Measurements from ENCODE around the gene NEAT1. TPM values are rescaled to one million over a fixed set of nuclear protein-coding genes. Genes with fewer than 3 reads are reported as not detected.
"Not testable (repeated sequence)": the region's sequence is repeated elsewhere in the genome, so short reads cannot be mapped to it uniquely, and the experiment has no call there.

Gene NEAT1
- polyA plus RNA-seq, 3 donors = 98.2 to 228 (median 107) TPM

DNA sequence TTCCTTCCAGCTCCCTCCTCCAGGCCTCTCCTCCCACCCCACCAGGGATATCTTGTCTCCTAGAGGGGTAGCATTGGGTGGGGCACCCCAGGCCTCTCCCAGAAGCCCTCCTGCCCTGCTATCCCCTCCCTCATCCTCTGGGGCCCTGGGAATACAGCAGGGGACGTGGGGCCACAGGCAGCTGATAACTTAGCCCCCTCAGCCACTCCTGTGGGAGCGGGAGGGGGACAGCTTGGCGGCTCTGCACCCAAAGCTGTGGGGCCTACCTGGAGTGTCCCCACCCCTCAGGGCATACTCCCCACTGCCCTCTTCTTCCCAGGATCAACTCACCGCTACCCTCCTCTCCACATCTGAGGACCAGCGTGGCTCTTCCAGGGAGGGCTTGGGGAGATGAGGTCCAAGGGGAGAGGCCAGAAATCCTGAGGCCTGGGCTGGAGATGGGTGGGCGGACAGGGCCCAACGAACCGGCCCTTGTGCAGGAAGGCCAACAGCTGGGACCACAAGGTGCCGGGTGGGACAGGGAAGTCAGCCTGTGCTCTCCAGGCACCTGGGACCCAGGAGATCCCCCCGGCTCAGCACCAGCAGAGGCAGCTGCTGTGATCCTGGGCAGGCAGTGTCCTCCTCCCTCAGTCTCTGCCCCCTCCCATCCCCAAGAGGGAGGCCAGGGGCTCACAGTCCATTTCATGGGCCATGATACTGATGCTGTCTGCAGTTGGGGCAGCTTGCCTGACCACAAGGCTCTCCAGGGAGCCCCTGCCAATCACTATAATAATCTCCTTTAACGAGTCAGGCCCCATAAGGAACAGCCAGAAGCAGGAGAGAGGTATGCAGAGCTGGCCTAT is 23.2 kb downstream of the NEAT1 start:
- DNase-seq (ENCODE audit: low read depth in 3 of 3, low spot score in 2 of 3) = no peak

DNA sequence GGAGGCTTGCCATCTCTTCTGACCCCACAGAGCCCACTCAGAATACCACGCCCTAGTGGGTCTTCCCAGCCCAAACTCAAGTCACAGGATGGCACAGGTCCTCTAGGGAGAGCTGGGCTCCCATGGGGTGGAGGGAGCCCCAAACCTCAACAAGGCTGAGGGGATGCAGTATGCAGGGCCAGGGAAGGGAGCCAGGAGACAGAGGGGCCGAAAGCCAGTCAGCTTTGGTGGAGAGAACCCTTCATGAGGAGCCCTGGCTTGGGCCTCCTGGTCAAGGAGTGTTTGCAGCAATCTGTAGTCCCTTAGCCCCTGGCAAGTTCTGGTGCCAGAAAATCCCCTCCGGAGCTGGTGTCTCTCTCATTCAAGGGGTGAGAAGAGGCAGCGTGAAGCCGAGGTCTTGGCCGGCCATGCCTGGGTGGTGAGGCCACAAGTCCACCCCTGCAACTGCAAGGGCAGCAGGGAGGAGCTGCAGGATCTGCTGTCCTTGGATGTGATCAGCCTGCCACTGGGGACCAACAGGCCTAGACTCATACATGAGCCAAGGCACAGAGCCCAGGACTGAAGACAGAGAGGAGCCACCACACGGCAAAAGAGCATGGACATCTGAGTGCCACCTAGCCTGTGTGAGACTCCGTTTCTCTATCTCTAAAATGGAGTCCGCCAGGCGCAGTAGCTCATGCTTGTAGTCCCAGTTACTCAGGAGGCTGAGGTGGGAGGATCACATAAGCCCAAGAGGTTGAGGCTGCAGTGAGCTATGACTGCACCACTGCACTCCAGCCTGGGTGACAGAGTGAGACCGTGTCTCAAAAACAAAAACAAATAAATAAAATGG is 24.1 kb downstream of the NEAT1 start:
- no peak for DNase-seq (ENCODE audit: low read depth in 3 of 3, low spot score in 2 of 3)

DNA sequence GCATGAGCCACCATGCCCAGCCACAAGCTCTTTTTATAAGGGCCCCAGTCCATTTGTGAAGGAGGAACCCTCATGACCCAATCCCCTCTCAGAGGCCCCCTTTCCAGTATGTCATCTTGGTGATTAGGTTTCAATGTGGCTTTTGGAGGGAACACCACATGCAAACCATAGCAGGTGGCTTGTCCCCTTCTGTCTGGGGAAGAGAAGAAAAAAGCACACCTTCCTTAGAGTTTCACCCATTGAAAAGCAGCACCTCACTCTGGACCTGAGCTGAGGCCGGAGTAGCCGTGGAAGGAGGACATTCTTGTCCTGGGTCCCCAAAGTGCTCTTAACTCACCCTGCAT is 25.4 kb downstream of the NEAT1 start:
- no peak for DNase-seq (ENCODE audit: low read depth in 3 of 3, low spot score in 2 of 3)

DNA sequence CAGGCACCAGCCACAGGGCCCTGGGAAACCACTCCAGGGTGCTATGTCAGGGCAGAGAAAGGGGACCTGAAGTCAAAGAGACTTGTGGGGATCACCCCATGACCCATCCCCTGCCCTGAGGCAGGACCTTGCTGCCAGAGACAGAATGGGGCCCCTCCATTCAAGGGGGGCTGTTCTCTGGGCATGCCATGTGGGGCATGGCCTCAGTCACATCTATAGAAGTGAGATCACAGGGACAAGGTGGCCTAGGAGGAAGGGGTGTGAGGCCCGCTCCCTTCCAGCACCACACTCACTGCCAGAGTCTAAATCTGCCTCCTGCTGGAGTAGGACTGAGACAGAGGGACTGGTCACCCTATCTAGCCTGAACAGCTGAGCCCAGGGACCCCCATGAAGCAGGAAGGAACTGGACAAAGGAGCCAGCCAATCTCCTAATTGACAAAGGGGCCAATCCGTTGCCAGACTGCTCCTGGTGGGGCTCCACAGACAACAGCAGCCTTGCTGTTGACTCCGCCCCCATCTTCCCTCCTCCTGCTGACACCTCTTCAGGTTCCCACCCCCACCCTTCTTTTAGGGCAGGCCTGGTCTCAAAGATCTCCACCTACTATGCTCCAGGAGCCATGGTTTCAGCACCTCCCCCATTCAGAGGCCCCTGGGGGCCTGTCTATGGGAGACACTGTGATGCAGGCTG is 26.0 kb downstream of the NEAT1 start:
- no peak for DNase-seq (ENCODE audit: low read depth in 3 of 3, low spot score in 2 of 3)

DNA sequence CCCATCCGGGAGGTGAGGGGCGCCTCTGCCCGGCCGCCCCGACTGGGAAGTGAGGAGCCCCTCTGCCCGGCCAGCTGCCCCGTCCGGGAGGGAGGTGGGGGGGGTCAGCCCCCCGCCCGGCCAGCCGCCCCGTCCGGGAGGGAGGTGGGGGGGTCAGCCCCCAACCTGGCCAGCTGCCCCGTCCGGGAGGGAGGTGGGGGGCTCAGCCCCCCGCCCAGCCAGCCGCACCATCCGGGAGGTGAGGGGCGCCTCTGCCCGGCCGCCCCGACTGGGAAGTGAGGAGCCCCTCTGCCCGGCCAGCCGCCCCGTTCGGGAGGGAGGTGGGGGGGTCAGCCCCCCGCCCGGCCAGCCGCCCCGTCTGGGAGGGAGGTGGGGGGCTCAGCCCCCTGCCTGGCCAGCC is 28.7 kb downstream of the NEAT1 start:
- DNase-seq (ENCODE audit: low read depth in 3 of 3, low spot score in 2 of 3) = not testable (repeated sequence)

GRCh38 chr11:65452259-65452658 is 29.7 kb downstream of the NEAT1 start:
- DNase-seq (ENCODE audit: low read depth in 3 of 3, low spot score in 2 of 3) = not testable (repeated sequence)

- no peak for DNase-seq (ENCODE audit: low read depth in 3 of 3, low spot score in 2 of 3)
Measured at GRCh38 chr11:65452806-65453490, 30.4 kb downstream of the NEAT1 start.

DNA sequence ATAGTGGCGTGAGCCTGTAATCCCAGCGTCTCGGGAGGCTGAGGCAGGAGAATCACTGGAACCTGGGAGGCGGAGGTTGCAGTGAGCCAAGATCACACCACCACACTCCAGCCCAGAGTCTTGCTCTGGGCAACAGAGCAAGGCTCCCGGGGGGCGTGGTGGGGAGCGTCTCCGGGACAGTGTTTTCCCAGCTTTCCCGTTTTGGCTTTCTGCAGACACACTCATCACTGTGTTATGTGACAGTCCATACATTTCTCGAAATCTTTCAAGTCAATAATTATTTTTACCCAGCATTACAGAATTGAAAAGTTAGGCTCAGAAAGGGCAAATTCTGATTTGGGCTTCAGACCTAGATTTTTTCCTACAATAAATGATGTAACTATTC is 31.7 kb downstream of the NEAT1 start:
- no peak for DNase-seq (ENCODE audit: low read depth in 3 of 3, low spot score in 2 of 3)

DNA sequence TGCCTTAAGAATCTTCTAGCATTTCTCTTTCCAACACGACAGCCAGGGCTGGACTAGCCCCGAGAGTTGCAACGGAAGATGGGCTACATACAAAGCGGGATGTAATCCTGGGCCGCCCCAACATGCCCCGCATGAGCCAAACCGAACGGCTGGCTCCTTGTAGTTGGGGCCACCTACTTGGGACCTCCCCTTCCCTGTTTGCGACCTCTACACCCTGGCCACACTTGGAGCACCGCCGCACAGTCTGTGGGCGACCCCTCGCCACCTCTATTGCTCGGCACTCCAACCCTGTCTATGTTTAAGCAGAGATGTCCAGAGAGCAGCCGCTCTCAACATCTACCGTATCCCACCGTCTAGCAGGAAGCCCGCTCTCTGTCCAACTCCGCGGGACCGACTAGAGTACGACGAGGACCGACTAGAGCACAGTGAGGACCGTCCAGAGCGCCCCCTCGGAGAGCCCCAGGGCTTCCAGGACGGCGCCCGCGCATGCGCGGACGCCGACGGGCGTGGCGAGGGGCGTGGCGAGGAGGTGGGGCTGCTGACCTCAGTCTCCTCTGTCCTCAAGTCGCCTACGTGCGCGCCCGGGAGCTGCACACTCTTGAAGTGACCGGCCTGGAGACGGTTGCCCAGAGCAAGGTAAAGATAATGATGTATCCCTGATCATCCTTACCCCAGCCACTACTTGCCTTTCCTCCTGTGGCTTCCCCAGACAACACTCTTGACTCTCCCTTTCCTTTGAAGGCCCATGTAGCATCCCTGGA is 32.3 kb downstream of the NEAT1 start:
- peak; percentile 69 to 80 (median 75) for DNase-seq (ENCODE audit: low read depth in 3 of 3, low spot score in 2 of 3)

- DNase-seq (ENCODE audit: low read depth in 3 of 3, low spot score in 2 of 3) = no peak
Measured at GRCh38 chr11:65456418-65456817, 33.8 kb downstream of the NEAT1 start.

DNA sequence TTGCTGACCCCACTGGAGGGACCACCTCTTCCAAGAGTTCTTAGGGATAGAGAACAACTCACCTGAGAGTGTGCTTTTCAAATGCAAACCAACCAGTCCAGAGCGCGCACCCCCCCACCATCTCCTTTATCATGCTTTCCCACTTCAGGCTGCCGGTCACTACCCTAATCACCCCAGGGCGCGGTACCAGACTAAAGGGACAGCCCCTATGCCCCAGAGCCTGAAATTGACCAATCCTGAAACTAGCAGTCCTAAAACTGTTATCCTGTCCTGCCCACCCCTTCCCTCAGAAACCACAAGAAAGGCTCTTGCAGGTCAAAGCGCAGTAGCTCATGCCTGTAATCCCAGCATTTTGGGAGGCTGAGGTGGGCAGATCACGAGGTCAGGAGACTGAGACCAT is 37.0 kb downstream of the NEAT1 start:
- DNase-seq (ENCODE audit: low read depth in 3 of 3, low spot score in 2 of 3) = no peak

DNA sequence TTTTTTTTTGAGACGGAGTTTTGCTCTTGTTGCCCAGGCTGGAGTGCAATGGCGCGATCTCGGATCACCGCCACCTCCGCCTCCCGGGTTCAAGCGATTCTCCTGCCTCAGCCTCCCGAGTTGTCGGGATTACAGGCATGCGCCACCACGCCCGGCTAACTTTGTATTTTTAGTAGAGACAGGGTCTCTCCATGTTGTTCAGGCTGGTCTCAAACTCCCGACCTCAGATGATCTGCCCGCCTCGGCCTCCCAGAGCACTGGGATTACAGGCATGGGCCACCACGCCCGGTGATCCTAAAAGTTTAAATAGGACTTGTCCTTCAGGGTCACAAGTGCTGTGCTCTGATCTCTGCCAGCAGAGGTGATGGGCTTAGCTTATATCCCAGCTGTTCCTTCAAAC is 42.9 kb downstream of the NEAT1 start:
- not testable (repeated sequence) for DNase-seq (ENCODE audit: low read depth in 3 of 3, low spot score in 2 of 3)

DNA sequence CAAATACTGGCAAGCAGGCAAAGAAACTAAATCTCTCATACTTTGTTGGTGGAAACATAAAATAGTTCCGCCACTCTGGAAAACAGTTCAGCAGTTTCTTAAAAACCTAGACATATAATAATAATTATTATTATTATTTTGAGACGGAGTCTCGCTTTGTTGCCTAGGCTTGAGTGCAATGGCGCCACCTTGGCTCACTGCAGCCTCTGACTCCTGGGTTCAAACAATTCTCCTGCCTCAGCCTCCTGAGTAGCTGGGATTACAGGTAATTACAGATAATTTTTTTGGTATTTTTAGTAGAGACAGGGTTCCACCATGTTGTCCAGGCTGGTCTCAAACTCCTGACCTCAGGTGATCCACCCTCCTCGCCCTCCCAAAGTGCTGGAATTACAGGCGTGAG is 44.7 kb downstream of the NEAT1 start:
- not testable (repeated sequence) for DNase-seq (ENCODE audit: low read depth in 3 of 3, low spot score in 2 of 3)

DNA sequence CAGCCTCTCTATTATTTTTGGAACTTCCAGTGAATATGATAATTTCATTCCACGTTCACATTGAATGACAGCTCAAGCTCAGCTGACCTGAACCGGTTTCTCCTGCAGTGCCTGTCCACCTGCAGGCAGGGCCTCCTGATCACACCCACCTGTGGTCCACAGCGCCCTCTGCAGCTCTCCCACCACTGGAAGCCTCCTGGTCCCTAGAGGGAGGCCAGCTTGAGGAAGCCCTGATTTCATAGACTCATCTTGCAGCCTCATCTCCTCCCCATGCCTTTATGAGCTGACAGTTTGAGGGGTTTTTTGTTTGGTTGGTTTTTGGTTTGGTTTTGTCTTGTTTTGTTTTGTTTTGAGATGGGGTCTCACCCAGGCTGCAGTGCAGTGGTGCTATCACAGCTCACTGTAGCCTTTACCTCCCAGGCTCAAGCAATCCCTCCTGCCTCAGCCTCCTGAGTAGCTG is 46.3 kb downstream of the NEAT1 start:
- no peak for DNase-seq (ENCODE audit: low read depth in 3 of 3, low spot score in 2 of 3)

DNA sequence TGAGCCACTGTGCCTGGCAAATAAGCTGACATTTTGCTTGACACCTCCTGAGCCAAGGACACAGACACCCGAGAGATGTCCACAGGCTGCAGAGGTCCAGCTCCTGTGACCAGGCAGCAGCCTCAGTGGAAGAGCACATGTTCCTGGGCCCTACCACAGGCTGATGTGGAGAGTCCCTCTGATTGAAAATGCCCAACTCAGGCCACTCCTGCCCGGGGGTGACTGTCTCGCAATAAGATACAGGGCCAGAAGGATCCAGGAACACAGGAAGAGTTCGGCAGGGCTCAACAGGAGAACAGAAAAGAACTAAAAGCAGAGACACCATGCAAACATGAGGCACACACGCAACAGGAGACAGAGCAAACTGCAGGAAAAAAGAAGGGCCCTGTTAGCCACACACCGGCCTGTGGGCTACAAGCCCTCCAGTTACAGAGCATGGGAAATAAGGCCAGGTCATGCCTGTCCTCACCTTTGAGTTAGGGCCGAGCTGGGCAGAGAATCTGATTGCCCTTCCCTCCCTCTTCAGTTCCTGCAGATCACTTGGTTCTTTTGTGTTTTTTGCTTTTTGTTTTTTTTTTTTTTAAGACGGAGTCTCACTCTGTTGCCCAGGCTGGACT is 47.9 kb downstream of the NEAT1 start:
- DNase-seq (ENCODE audit: low read depth in 3 of 3, low spot score in 2 of 3) = no peak

GRCh38 chr11:65471447-65471891 is 48.9 kb downstream of the NEAT1 start:
- no peak for DNase-seq (ENCODE audit: low read depth in 3 of 3, low spot score in 2 of 3)

DNA sequence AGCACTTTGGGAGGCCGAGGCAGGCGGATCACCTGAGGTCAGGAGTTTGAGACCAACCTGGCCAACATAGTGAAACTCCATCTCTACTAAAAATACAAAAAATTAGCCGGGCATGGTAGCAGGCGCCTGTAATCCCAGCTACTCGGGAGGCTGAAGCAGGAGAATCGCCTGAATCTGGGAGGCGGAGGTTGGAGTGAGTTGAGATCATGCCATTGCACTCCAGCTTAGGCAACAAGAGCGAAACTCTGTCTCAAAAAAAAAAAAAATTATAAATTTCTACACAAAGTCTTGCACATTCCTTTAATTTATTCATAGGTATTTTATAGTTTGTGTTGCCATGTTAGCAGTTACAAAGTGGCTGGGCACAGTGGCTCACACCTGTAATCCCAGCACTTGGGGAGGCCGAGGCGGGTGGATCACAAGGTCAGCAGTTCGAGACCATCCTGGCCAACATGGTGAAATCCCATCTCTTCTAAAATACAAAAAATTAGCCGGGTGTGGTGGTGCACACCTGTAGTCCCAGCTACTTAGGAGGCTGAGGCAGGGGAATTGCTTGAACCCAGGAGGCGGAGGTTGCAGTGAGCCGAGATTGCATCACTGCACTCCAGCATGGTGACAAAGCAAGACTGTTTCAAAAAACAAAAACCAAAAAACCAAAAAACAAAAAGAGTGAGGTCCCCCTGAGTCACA is 50.1 kb downstream of the NEAT1 start:
- DNase-seq (ENCODE audit: low read depth in 3 of 3, low spot score in 2 of 3) = not testable (repeated sequence)

DNA sequence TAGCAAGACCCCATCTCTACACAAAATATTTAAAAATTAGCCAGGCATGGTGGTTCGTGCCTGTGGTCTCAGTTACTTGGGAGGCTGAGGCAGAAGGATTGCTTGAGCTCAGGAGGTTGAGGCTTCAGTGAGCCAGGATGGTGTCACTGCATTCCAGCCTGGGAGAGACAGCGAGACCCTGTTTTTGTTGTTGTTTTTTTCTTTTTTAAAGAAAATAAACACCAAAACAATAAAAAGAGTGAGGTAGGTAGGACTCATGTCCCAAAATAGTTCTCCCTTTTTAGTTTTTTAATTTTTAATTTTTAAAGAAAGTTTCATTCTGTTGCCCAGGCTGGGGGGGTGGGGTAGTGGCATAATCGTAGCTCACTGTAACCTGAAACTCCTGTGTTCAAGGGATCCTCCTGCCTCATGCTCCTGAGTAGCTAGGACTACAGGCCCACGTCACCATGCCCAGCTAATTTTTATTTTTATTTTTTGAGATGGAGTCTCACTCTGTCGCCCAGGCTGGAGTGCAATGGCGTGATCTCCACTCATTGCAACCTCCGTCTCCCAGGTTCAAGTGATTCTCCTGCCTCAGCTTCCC is 50.8 kb downstream of the NEAT1 start:
- DNase-seq (ENCODE audit: low read depth in 3 of 3, low spot score in 2 of 3) = no peak

All from right renal cortex interstitium (tissue), 3 donors.